Choroid plexus epithelial cell (primary cell): ENCODE results near the gene ARAP1.

Source experiments
- DNase-seq: peaks from one replicate; pipeline ENCODE4 v3.0.0-alpha.2; 2010; ENCODE audit warnings: low read depth
- H3K4me3 ChIP-seq: 2 replicates; pipeline ENCODE4 v1.5.1; 2011; ENCODE audit warnings: low read depth, mild to moderate bottlenecking, control low read depth, low read length, moderate library complexity
- CTCF ChIP-seq: conservative IDR thresholded peaks from 2 replicates; pipeline ENCODE4 v1.5.1; 2011; ENCODE audit warnings: low read depth, mild to moderate bottlenecking, control low read depth, inconsistent platforms, low read length, moderate library complexity

Gene ARAP1

GRCh38 chr11:72647882-72648281, 104.3 kb downstream of the ARAP1 start:
- no peak for DNase-seq
- no peak overlapping the region for H3K4me3 ChIP-seq
- TF ChIP-seq CTCF = no peak

GRCh38 chr11:72646472-72646871, 105.7 kb downstream of the ARAP1 start:
- TF ChIP-seq CTCF = no peak
- no peak for DNase-seq
- no peak overlapping the region for H3K4me3 ChIP-seq

GRCh38 chr11:72646024-72646423, 106.2 kb downstream of the ARAP1 start:
- no peak for TF ChIP-seq CTCF
- no peak for DNase-seq
- no peak overlapping the region for H3K4me3 ChIP-seq

GRCh38 chr11:72643547-72643946, 108.7 kb downstream of the ARAP1 start:
- no peak for TF ChIP-seq CTCF
- H3K4me3 ChIP-seq = no peak overlapping the region
- DNase-seq = no peak

GRCh38 chr11:72642884-72643522, 109.2 kb downstream of the ARAP1 start:
- DNase-seq = peak; percentile 47
- TF ChIP-seq CTCF = peak; percentile 67
- peak overlapping the region; percentile 48 for H3K4me3 ChIP-seq

GRCh38 chr11:72642043-72642883, 109.9 kb downstream of the ARAP1 start:
- peak overlapping the region; percentile 50 for H3K4me3 ChIP-seq
- DNase-seq = no peak
- no peak for TF ChIP-seq CTCF

- H3K4me3 ChIP-seq = peak overlapping the region; percentile 50
These were observed 110.6 kb downstream of the ARAP1 start for GRCh38 chr11:72641522-72642042.

More at GRCh38 chr11:72641522-72642042, 110.6 kb downstream of the ARAP1 start:
- TF ChIP-seq CTCF = no peak
- DNase-seq = no peak
